Measurements from ENCODE around the gene CASP3.

Gene CASP3

DNA sequence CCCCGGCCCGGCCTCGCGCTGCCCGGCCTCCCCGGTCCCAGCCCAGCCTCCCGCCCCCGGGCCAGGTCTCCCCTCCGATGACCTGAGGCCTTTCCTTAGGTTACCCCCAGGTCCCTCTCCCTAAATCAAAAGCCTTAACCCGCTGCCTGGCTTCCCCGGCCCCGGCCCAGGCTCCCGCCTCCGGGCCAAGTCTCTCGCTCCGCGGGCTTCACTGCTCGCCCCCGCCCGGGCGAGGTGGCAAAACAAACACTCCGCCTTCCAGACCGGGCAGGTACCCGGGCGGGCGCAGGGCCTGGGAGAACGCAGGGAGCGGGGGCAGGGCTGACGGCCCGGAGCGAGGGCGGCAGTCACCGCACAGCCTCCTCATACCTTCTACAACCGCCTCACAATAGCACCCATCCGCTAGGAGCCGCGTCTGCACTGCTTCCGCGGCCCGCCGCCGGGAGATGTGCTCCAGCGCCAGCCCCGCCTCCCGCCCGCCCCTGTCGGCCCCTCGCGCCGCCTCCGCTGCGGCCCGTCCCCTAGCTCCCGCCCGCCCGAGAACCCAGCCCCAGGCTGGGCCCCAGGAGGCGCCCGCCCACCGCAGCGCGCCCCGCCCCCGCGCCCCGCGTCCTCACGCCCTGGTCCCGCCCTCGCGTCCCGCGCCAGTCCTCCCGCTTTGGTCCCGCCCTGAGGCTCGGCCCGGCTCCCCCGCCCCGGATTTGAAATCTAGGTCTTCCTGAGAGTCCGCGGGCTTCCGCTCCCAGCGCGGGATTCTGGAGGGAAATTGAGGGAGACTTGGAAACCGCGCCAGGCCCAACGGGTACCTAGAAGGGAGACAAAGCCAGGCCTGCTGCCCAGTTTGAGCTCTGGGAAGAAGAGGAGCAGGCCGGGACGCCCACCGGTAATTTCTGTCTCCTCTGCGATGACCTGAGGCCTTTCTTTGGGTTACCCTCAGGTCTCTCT lies at the start of gene CASP3, which contains the start of gene PRIMPOL:
Gene CASP3, minus strand, starts transcription at position 422 of the 945 bp plus-strand sequence. CDS start 10,994 bp downstream, outside the sequence.
Gene PRIMPOL, plus strand, starts transcription at position 713 of the 945 bp plus-strand sequence. CDS start 7,403 bp downstream, outside the sequence.
- DNase-seq = peak; percentile 98

DNA sequence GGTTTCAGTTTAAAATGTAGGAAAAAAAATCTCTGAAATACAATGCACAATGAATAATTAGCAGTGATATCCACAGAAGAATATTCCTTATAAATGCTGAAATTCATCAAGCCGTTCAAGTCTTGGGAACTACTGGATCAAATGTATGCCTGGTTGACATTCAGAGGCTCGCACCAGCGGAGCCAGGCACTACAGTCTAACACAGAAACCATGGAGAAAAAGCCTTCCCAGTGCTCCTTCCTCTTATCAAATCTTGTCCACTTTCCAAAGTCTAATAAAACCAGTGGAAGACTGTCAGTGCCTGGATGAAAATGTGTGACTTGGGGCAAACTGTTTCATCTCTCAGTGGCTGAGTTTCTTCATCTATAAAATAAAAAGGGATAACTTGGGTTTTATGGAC lies 48.7 kb upstream of the CASP3 start:
- no peak for DNase-seq

GRCh38 chr4:184695178-184695896 lies 46.1 kb upstream of the CASP3 start:
- DNase-seq = no peak

DNA sequence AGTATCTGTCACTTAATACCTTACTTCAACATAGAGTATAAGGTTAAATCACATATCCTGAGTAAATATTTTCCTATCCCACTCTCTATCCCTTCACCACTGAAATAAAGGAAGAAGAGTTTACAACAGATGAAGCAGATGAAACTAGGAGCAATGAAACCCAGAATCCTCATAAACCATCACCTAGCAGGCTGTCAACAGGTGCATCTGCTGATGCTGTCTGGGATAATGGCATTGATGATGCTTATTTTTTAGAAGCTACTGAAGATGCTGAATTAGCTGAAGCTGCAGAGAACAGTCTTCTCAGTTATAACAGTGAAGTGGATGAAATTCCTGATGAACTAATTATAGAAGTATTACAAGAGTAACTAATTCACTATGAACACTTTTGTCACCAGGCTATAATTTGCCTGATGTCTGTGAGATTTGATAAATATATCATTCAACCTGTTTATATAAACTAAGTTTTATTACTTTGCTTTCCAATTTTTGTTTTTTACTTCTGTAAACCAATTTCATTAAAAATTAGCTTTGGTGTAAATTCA lies 45.2 kb upstream of the CASP3 start:
- DNase-seq = no peak

GRCh38 chr4:184693056-184693455 lies 43.8 kb upstream of the CASP3 start:
- DNase-seq = no peak

GRCh38 chr4:184689681-184690080 lies 40.4 kb upstream of the CASP3 start:
- DNase-seq = no peak

GRCh38 chr4:184688447-184688846 lies 39.2 kb upstream of the CASP3 start:
- DNase-seq = peak; percentile 40

- no peak for DNase-seq
These were observed 38.8 kb upstream of the CASP3 start for GRCh38 chr4:184688005-184688404.

GRCh38 chr4:184684491-184685189 lies 35.4 kb upstream of the CASP3 start:
- DNase-seq = no peak

DNA sequence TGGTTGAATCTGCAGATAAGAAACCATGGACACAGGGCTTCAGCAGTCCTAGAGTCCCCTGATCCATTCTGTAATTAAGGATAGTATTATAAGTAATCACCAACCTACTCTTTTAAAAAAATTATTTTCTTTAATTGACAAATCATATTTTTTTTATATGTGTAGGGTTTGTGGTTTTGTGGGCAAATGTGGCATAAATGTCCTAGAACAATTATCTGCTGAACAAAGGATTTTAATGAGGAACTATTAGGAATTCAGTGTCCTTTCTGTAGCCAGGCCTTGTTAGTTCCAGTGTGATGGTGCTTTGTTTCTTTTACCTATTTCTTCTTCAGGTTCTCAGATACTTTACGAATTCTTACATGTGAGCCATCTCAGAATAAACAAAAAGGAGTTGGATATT lies 32.7 kb upstream of the CASP3 start:
- no peak for DNase-seq

DNA sequence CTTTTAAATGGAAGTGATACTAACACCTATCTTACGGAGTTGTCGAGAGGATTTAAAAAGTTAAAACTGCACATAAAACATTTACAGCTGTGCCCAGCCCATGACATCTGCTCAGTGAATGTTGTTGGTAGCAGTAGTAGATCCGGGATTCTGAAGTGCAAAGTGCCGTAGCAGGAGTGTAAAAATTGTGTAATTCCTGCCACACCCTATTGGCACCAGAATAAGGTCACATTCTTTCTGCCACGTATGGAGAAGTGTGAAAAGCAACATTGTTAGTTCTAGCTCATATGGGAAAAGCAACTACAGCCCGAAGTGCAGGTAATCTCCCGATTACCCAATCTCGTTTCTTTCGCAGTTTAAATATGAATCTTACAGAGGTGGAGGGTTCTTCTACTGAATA lies 31.5 kb upstream of the CASP3 start:
- no peak for DNase-seq

DNA sequence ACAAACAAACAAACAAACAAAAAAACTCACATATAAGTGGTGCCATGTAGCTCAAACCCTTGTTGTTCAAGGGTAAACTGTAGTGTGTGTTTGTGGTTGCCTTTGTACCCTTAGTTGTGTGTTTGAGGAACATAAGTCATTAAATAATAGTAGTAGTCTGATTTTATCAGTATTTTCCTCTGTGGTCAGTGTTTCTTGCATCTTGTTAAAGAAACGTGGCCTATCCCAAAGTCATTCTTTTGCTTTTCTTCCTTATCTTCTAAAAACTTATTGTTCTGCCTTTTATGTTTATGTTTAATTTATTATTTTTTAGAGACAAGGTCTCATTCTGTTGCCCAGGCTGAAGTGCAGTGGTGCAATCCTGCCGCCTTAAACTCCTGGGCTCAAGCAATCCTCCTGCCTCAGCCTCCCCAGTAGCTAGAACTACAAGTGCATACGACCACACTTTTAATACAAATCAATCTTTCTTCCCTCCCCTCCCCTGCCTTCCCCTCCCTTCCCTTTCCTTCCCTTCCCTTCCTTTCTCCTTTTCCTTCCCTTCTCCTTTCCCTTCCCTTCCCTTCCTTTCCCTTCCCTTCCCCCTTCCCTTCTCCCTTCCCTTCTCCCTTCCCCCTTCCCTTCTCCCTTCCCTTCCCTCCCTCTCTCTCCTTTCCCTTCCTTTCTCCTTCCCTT lies 26.7 kb upstream of the CASP3 start:
- DNase-seq = no peak

GRCh38 chr4:184675018-184675417 lies 25.8 kb upstream of the CASP3 start:
- no peak for DNase-seq

DNA sequence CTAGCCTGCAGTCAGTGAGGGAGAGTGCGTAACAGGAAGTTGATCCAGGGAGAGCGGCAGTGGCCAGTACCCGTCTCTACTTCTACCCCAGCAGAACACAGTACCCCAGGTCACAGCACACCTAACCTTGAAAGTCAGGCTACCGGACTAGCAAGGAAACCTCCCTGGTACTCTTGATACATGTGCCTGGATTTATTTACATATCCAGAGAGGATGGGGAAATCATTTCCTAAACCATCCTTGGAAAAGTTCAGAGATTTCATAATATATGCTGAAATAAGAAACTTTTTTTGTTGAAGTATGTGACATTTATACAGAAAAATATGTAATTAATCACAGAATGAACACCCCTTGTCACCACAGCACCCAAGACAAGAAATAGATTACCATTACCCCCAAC lies 24.8 kb upstream of the CASP3 start:
- DNase-seq = no peak

- no peak for DNase-seq
These were observed 23.5 kb upstream of the CASP3 start for GRCh38 chr4:184672741-184673140.

DNA sequence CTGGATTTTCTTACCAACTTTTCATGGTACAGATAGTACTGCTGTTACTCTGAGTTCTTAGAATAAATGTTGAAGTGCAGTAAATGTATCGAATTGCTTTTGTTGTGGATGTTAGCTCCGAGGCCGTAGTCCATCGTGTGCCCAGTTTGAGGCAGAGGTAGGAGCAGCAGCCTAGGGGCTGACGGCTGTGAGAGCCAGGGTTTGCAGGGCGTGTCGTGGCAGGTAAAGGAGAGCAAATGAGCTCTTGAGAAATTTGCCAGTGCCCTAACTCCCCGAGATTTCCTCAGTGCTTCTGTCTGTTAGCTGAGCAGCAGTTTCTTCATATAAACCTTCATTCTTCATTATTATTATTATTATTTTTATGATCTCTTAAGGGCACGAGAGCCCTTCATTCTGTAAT lies 21.9 kb upstream of the CASP3 start:
- no peak for DNase-seq

- no peak for DNase-seq
These were observed 20.0 kb upstream of the CASP3 start for GRCh38 chr4:184669251-184669650.

DNA sequence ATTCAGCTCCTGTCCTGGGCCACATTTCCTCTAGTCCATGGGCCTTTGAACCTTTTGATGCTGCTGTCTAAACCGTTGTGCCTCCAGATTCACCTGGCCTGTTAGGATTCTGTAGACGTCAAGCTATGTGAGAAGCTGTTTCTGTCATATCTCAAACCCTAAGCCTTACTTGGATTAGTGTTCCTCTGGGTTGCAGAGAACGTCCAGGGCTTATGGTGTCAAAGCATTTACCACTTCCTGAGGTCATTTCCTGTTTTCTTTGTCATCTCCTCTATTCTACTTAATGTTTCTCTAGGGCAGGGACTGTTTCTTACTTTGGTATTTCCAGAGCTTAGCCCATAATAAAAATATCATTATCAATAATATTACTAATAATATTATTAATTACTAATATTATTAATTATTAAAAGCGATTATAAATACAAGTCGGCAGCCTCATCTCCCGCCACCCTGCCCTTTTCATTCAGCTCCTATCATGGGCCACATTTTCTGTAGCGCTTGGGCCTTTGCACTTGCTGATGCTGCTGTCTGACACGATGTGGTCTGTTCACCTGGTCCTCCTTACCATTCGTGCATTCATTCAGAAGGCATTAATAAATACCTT lies 19.4 kb upstream of the CASP3 start:
- no peak for DNase-seq

GRCh38 chr4:184668096-184668495 lies 18.8 kb upstream of the CASP3 start:
- DNase-seq = no peak

DNA sequence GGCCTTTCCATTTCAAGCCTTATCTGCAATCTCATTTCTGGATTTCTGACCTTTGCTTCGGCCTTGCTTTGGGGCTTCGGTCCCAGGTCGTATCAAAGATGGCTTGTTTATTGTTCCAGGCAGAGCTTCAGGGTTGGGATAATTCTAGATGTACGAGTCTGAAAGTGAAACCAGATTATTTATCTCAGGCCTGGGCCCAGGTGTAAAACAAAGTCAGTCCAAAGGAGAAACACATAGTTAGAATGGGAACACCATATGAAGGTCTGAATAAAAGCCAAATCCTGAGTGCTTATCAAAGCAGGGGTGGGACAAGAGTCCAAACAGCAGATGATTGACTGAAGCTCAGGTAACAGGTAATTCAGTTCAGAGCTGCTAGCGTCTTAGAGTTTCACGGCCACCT lies 17.4 kb upstream of the CASP3 start:
- no peak for DNase-seq

- DNase-seq = no peak
These were observed 15.4 kb upstream of the CASP3 start for GRCh38 chr4:184664445-184665210.
